Fibroblast of the aortic adventitia (primary cell): ENCODE data around the gene EHF. TPM values are rescaled to one million over a fixed set of nuclear protein-coding genes. Genes with fewer than 3 reads are reported as not detected.

Experiments
- DNase-seq: peaks from one replicate; pipeline ENCODE4 v3.0.0-alpha.2; 2010; ENCODE audit warnings: low read depth
- H3K4me3 ChIP-seq: 2 replicates; pipeline ENCODE4 v1.5.1; 2011; ENCODE audit warnings: low read depth, mild to moderate bottlenecking, control low read depth, low read length, moderate library complexity
- total RNA-seq: library from RNA; depleted of rRNA; stranded (reverse); fragments of >200 nt; gene quantifications from 2 replicates; pipeline ENCODE4 v1.2.3, GENCODE V29; 2012; ENCODE audit warnings: low replicate concordance
- TF ChIP-seq, protein P1 (sequence below): IDR thresholded peaks from 2 replicates; pipeline ENCODE4 v1.5.1; 2011; ENCODE audit warnings: mild to moderate bottlenecking, low read length, control low read depth, inconsistent platforms; ENCODE audit not compliant: insufficient read depth

EHF gene
- total RNA-seq, 1 donor = 0.18 TPM

GRCh38 chr11:34605481-34606325, 15.2 kb upstream of the EHF start:
- TF ChIP-seq, protein P1, sequence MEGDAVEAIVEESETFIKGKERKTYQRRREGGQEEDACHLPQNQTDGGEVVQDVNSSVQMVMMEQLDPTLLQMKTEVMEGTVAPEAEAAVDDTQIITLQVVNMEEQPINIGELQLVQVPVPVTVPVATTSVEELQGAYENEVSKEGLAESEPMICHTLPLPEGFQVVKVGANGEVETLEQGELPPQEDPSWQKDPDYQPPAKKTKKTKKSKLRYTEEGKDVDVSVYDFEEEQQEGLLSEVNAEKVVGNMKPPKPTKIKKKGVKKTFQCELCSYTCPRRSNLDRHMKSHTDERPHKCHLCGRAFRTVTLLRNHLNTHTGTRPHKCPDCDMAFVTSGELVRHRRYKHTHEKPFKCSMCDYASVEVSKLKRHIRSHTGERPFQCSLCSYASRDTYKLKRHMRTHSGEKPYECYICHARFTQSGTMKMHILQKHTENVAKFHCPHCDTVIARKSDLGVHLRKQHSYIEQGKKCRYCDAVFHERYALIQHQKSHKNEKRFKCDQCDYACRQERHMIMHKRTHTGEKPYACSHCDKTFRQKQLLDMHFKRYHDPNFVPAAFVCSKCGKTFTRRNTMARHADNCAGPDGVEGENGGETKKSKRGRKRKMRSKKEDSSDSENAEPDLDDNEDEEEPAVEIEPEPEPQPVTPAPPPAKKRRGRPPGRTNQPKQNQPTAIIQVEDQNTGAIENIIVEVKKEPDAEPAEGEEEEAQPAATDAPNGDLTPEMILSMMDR = no peak
- no peak for DNase-seq
- no peak overlapping the region for H3K4me3 ChIP-seq

- no peak overlapping the region for H3K4me3 ChIP-seq
- TF ChIP-seq, protein P1 = no peak
- DNase-seq = no peak
Measured at GRCh38 chr11:34606326-34607120, 14.4 kb upstream of the EHF start.

DNA sequence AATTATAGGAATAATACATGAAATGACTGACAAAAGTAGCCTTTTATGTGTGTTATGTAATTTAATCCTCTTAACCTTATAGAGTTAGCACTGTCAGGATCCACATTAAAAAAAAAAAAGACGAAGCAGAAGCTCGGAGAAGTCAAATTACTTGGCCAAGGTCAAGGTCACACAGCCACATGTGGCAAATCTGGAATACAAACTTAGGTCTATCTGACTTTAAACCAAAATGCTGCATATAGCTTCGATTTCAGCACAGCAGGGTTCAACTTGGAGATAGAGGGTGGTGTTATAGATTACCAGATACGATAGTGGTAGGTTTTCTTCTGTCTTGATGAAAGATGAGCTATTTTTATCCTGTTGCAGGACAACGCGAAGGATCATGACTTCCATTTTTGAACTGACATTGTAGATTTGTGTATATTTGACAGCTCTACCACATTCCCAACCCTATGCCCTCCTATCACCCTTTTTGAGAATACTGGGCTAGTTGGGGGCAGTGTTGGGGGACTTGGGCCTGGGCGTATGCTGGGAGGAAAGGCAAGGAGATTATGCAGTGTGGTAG, 11.6 kb upstream of the EHF start:
- TF ChIP-seq, protein P1 = no peak
- no peak for DNase-seq
- no peak overlapping the region for H3K4me3 ChIP-seq

- no peak overlapping the region for H3K4me3 ChIP-seq
- no peak for DNase-seq
- TF ChIP-seq, protein P1 = no peak
Measured at GRCh38 chr11:34609850-34610249, 11.0 kb upstream of the EHF start.

- no peak overlapping the region for H3K4me3 ChIP-seq
- no peak for DNase-seq
- TF ChIP-seq, protein P1 = no peak
Measured at GRCh38 chr11:34610324-34611041, 10.4 kb upstream of the EHF start.

DNA sequence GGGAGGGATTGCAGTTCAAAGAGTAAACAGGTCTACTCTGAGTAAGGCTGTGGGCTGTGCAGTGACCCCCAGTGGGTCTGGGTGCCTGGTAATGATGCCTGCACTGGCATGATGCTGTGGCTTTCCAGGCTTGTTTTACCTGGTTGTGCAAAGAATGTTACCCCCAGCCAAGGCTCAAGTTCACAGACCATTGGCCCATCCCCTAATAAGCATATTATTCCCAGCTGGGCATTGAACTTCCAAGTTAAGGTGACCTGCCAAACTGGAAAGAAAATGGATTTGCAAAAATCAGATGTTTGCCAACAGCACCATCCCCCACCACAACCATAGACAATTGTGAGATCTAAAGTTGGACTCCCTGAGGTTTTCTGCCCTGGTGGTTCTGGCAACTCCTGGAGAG, 7.9 kb upstream of the EHF start:
- no peak overlapping the region for H3K4me3 ChIP-seq
- TF ChIP-seq, protein P1 = no peak
- DNase-seq = no peak
